HG03064 (cell line): ENCODE results near the gene SH3YL1.

Experiments
- ATAC-seq: cut with Tn5 transposase; IDR thresholded peaks from one replicate; pipeline ENCODE4 v1.9.1; 2021; ENCODE audit warnings: low read depth; ENCODE audit not compliant: unreplicated experiment

The SH3YL1 gene

GRCh38 chr2:282371-283263 is 18.8 kb upstream of the SH3YL1 start:
- no peak for ATAC-seq

- ATAC-seq, result no peak
Observed at GRCh38 chr2:281381-281780, 17.5 kb upstream of the SH3YL1 start.

- no peak for ATAC-seq
Observed at GRCh38 chr2:280650-281110, 16.8 kb upstream of the SH3YL1 start.

GRCh38 chr2:279956-280649 is 16.3 kb upstream of the SH3YL1 start:
- no peak for ATAC-seq

GRCh38 chr2:279366-279765 is 15.5 kb upstream of the SH3YL1 start:
- ATAC-seq, result no peak

GRCh38 chr2:278927-279320 is 15.1 kb upstream of the SH3YL1 start:
- ATAC-seq, result no peak

- ATAC-seq, result no peak
Observed at GRCh38 chr2:278312-278926, 14.6 kb upstream of the SH3YL1 start.

- ATAC-seq, result peak; percentile 76
Observed at GRCh38 chr2:275466-275865, 11.6 kb upstream of the SH3YL1 start.

GRCh38 chr2:274503-274902 is 10.7 kb upstream of the SH3YL1 start:
- ATAC-seq, result no peak

- ATAC-seq, result no peak
Observed at GRCh38 chr2:273333-273732, 9.5 kb upstream of the SH3YL1 start.

- ATAC-seq, result no peak
Observed at GRCh38 chr2:271917-272316, 8.1 kb upstream of the SH3YL1 start.

- no peak for ATAC-seq
Observed at GRCh38 chr2:270861-271260, 7.0 kb upstream of the SH3YL1 start.

GRCh38 chr2:269356-270030 is 5.7 kb upstream of the SH3YL1 start:
- no peak for ATAC-seq

- no peak for ATAC-seq
Observed at GRCh38 chr2:268323-268722, 4.5 kb upstream of the SH3YL1 start.

GRCh38 chr2:264493-265468 is 949 bp upstream of the SH3YL1 start, which contains the start of gene ACP1:
ACP1 (plus strand) TSS chr2:264947; CDS start chr2:264965, 18 bp downstream.
- ATAC-seq, result peak; percentile 88

GRCh38 chr2:263022-263738 is 652 bp downstream of the SH3YL1 start:
- no peak for ATAC-seq

- no peak for ATAC-seq
Observed at GRCh38 chr2:262117-262516, 1.7 kb downstream of the SH3YL1 start.

GRCh38 chr2:260507-261161 is 3.2 kb downstream of the SH3YL1 start:
- no peak for ATAC-seq
